ENCODE measurements around the gene ATP10A.
"Not testable (repeated sequence)": the region's sequence is repeated elsewhere in the genome, so short reads cannot be mapped to it uniquely, and the experiment has no call there.

ATP10A gene

DNA sequence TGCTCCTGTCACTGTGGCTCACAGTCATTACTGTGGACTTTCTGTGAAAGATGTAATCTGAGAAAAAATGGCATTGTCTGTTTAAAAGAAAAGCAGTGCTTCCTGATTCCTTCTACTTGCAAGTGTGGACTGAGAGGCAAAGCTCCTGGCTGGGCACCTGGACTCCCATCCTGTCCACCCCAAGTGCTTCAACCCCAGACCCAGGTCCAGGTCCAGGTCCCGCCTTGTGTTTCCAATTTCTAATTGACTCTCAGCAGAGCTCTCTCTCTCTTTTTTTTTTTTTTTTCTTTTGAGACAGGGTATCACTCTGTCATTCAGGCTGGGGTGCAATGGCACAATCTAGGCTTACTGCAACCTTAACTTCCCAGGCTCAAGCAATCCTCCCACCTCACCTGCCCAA lies 94.9 kb downstream of the ATP10A start:
- DNase-seq, result no peak

DNA sequence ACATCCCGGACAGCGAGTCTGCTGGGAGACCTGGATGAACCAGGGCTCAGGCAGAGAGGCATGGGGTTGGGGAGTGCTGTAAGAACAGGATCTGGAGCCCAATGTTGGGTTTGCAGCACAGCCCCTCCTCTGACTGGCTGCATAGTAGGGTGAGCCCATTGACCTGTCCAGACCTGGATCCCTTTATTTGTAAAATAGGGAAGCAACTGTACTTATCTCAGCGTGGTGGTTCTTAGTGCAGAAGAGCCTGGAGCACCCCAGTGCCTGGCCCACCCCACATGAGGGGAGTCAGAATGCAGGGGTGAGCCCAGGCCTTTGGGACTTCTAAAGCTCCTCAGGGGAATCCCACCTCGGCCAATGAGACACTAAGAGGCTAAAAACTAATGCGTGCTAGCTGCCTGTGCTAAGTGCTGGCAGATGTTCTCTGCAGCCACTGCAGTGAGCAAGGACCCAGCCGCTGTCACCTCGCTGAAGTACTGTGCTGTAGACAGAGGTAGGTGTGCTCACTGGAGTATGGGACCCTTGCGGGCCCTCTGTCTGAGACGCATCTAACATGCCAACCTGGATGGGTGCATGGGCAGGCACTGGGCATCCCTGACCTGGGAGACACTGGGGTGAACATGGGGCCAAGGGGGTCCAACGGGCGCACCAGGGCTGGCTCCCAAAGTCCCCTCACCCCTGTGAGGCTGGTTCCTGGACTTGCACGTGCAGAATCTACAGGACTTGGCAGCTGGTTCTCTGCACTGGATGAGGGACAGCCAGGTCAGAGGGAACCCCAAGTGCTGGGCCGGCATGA lies 95.6 kb downstream of the ATP10A start:
- DNase-seq, result no peak

- DNase-seq, result no peak
Measured at GRCh38 chr15:25766417-25766816, 96.7 kb downstream of the ATP10A start.

GRCh38 chr15:25764980-25765735 lies 98.0 kb downstream of the ATP10A start:
- no peak for DNase-seq

DNA sequence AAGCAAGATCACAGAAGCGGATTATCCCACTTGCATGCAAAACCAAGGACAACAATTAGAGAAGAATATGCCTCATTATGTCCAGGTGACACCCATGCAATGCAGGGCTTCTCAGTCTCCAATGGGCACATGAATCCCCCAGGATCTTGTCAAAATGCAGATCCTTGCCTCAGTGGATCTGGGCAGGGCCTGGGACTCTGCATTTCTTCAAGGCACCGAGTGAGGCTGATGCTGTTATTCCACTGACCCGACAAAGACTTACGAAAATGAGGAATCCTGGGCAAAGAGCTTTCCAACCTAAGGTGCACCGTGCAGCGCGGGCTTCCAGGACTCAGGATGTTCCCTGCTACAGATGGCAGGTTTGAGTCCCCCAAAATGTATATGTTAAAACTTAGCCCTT lies 99.2 kb downstream of the ATP10A start:
- DNase-seq, result no peak

- DNase-seq, result peak in 1 of 2 donors; percentile 21
Measured at GRCh38 chr15:25763331-25763751, 99.8 kb downstream of the ATP10A start.

DNA sequence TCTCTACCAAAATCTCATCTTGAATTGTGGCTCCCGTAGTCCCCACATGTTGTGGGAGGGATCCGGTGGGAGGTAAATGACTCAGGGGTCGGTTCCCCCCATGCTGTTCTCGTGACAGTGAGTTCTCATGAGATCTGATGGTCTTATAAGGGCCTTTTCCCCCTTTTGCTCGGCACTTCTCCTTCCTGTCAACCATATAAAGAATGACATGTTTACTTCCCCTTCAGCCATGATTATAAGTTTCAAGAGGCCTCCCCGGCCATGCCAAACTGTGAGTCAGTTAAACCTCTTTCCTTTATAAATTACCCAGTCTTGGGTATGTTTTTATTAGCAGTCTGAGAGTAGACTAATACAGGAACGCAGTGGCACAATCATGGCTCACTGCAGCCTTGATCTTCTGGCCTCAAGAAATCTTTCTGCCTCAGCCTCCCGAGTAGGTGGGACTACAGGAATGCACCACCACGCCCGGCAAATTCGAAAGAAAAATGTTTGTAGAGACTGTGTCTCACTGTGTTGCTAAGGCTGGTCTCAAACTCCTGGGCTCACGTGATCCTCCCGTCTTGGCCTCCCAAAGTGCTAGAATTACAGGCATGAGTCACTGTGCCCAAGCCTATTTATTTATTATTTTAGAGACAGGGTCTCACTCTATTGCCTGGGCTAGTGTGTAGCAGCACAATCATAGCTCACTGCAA lies 101.0 kb downstream of the ATP10A start:
- peak; percentile 82 to 91 for DNase-seq

DNA sequence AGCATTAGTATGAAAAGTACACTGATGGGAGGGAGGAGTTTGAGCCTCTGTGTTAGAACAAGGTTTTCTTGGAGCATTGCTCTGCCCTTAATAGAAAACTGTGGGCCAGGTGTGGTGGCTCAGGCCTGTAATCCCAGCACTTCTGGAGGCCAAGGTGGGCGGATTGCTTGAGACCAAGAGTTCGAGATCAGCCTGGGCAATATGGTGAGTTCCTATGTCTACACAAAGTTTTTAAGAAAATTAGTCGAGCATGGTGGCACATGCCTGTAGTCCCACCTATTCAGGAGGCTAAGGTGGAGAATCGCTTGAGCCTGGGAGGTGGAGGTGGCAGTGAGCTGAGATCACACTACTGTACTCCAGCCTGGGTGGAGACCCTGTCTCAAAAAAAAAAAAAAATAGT lies 103.7 kb downstream of the ATP10A start:
- no peak for DNase-seq

DNA sequence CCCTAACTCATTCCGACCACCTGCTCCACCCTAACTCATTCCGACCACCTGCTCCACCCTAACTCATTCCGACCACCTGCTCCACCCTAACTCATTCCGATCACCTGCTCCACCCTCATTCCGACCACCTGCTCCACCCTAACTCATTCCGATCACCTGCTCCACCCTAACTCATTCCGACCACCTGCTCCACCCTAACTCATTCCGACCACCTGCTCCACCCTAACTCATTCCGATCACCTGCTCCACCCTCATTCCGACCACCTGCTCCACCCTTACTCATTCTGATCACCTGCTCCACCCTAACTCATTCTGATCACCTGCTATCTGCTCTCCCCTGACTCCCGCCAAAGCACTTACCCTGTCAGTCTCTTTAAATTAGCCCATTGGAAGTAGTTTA lies 104.5 kb downstream of the ATP10A start:
- DNase-seq, result not testable (repeated sequence)

- DNase-seq, result no peak
Measured at GRCh38 chr15:25743548-25744275, 119.4 kb downstream of the ATP10A start.

DNA sequence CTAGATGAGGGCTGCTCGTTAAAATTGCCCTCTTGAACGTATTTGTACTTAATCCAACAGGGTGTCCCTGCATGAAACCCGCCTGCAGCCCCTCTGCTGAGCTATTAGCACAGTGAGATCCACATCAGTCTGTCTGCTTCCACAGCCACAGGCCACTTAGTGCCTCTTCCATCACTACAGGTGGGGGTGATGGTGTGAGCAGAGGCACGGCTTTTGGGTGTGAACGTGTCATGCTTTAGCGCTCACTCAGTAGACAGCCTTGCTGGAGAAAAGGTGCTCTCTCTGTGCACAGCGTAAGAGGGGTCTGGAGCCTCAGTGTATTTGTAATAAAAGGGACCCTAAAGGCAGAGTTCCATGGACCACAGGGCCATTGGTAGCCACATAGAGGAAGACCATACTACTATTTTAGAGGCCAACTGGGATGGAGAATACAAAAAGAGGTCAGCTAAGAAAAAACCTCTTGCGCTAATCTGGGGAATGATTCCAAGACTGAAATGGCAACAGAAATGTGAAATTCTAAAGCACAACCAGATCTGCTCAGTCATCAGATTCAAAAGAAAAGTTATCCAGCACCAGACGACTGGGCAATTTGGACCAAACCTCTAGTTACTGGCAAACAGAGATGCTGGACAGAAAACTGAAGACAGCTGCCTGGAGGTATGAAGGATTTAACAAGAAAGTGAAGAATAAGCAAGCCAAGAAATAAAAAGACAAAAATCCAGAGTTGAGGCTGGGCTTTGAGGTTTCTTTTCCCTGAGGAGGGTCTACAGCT lies 120.2 kb downstream of the ATP10A start:
- DNase-seq, result no peak

- DNase-seq, result no peak
Measured at GRCh38 chr15:25742041-25742730, 120.9 kb downstream of the ATP10A start.

GRCh38 chr15:25741256-25741580 lies 121.9 kb downstream of the ATP10A start:
- DNase-seq, result peak; percentile 38 to 52

DNA sequence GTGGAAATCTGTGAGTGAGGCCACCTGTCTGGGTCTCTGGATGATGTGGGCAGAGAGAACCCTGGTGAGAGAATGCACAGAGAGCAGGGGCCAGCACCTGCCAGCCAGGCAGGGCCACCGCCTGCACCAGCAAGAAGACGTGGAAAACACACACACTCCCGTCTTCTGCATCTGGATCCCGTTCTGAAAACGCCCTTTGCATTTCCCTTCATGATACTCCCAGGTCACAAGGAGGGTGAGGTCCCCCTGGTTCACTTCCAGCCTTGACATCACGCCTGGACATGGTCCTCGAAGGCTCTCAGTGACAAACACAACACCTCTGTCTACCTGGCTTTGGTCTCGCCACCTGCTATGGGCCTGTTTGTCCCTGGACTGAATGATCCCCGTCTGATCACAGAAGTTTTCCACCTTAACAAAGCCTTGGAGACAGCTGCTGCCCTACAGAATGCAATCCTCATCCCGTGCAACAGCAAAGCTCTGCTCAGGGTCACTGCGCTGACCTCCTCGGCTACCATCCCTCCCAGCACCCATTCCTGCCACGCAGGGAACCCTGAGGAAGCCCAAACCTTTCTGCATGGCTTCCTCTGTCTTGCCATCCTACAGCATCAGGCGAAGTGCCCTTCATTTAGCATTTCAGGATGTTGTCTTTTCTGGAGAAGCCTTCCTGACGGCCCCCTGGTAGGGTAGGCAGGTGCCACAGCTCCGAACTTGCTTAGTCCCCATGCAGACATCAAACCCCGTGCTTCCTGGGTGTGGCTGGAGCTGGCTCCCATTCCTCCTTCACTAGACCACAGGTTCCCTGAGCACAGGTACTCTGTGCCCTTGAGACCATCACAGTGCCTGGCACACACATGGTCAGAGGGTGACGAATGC lies 122.5 kb downstream of the ATP10A start:
- no peak for DNase-seq

GRCh38 chr15:25739687-25740121 lies 123.4 kb downstream of the ATP10A start:
- DNase-seq, result peak; percentile 13 to 26

DNA sequence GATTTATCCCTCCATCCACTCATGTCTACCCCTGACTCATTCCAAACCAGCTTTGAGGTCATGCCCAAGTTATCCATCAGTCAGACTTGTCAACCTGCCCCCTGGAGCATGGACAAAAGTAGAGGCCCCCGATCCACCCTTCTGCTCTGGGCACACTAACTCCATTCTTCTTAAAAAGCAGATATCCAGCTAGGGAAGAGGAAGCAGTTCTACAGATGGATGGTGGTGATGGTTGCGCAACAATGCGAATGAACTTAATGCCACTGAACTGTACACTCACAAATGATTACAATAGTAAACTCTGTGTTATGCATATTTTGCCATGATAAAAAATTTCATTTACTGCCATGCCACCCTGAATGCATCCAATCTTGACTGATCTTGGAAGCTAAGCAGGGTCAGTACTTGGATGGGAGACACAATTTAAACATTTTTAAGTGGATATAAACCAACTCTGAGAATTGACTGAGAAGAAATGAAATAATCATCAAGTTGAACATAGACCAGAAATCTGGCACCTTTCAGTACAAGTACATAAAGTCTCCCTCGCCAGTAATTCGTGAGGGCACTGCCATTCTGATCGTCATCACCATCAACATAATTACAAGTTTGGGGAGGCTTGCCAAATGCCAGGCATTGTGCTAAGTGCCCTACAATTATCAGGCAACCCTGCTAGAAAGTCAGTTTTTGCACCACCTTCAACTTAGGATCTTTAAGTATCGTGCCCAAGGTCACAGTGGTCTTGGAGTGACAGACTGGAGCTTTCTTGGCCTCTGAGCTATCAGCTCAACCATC lies 124.8 kb downstream of the ATP10A start:
- DNase-seq, result peak; percentile 72 to 80

DNA sequence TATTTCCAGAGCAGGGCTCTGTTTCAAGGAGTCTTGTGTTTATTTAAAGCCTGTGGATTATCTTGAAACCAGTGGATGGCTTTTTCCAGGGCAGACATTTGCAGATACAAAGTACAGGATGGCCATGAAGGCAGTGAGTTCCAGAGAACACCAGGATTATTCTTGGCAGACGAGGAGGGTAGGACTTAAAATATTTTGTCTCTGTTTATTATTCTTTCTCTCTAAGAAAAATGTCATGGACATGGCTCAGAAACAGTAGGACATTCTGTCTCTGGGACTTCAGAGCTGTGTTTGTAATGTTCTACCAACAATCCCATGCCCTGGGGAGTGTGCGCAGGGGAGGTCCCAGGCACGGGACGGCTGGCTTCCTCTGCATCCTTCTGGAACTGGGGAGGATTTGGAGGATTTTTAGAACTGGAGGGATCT lies 125.9 kb downstream of the ATP10A start:
- no peak for DNase-seq

DNA sequence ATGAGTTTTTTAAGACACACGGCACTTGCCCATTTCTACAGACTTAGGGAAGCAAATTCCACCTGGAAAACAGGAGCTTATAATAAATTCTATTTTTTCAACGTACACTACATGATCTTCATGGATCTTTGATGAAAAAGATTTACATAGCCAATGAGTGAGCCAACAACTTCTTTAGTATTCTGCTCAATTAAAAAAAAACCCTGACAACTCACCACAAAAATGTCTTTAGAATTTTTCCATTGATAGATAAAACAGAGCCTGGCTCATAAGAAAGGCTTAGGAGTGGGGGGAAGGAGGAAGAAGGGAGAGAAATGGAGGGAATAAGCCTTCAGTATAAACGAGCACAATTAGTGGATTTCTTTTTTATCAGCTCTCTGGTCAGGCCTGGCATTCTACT lies 126.7 kb downstream of the ATP10A start:
- DNase-seq, result no peak
